ENCODE data around the gene OGFR. TPM values are rescaled to one million over a fixed set of nuclear protein-coding genes. Genes with fewer than 3 reads are reported as not detected.

The OGFR gene
- total RNA-seq, 2 donors from 2014 or later = 60.2 to 76.9 TPM

- no peak overlapping the region for H3K27ac ChIP-seq
- no peak for DNase-seq (ENCODE audit: low spot score)
- intact Hi-C loops (cut with DNase I) = no loop called here
- WGBS = 83% methylated on average over 16 of the region's 16 CpGs
- no peak overlapping the region for H3K4me3 ChIP-seq
- no peaks in the 10 kb centered on the region for H3K27me3 ChIP-seq (replicated peaks; ENCODE audit: insufficient read depth)
- TF ChIP-seq POLR2AphosphoS5 (IDR thresholded peaks at IDR 0.05) (no peak), POLR2A (IDR thresholded peaks at IDR 0.05) (no peak)
- TF ChIP-seq, protein P1, sequence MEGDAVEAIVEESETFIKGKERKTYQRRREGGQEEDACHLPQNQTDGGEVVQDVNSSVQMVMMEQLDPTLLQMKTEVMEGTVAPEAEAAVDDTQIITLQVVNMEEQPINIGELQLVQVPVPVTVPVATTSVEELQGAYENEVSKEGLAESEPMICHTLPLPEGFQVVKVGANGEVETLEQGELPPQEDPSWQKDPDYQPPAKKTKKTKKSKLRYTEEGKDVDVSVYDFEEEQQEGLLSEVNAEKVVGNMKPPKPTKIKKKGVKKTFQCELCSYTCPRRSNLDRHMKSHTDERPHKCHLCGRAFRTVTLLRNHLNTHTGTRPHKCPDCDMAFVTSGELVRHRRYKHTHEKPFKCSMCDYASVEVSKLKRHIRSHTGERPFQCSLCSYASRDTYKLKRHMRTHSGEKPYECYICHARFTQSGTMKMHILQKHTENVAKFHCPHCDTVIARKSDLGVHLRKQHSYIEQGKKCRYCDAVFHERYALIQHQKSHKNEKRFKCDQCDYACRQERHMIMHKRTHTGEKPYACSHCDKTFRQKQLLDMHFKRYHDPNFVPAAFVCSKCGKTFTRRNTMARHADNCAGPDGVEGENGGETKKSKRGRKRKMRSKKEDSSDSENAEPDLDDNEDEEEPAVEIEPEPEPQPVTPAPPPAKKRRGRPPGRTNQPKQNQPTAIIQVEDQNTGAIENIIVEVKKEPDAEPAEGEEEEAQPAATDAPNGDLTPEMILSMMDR (IDR thresholded peaks at IDR 0.05) = no peak
- no peaks in the 10 kb centered on the region for H3K4me1 ChIP-seq (replicated peaks)
- no peaks in the 10 kb centered on the region for H3K36me3 ChIP-seq
- H3K9me3 ChIP-seq = no peaks in the 10 kb centered on the region
Measured at GRCh38 chr20:62841705-62842212, 37.1 kb downstream of the OGFR start.

DNA sequence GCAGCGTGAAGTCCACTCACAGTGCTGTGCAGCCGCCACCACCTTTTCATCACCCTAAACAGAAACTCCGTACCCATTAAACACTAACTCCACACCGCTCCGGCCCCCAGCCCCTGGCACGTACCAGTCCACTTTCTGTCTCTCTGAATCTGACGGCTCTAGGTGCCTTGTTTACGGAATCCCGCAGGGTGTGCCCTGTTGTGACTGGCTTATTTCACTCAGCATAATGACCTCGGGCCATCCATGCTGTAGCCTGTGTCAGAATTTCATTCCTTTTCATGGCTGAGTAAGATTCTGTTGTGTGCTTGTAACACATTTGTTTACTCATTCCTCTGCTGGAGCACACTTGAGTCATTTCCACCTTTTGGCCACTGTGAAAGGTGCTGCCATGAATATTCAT lies 39.0 kb downstream of the OGFR start:
- no peaks in the 10 kb centered on the region for H3K27me3 ChIP-seq (replicated peaks; ENCODE audit: insufficient read depth)
- no peak overlapping the region for H3K4me3 ChIP-seq
- TF ChIP-seq POLR2AphosphoS5 (IDR thresholded peaks at IDR 0.05) = no peak
- TF ChIP-seq POLR2A (IDR thresholded peaks at IDR 0.05) = no peak
- TF ChIP-seq, protein P1 (IDR thresholded peaks at IDR 0.05) = no peak
- no peaks in the 10 kb centered on the region for H3K4me1 ChIP-seq (replicated peaks)
- H3K36me3 ChIP-seq = no peaks in the 10 kb centered on the region
- WGBS = 94% methylated on average over 10 of the region's 10 CpGs
- H3K9me3 ChIP-seq = no peaks in the 10 kb centered on the region
- intact Hi-C loops (cut with DNase I) = no loop called here
- no peak overlapping the region for H3K27ac ChIP-seq
- no peak for DNase-seq (ENCODE audit: low spot score)

DNA sequence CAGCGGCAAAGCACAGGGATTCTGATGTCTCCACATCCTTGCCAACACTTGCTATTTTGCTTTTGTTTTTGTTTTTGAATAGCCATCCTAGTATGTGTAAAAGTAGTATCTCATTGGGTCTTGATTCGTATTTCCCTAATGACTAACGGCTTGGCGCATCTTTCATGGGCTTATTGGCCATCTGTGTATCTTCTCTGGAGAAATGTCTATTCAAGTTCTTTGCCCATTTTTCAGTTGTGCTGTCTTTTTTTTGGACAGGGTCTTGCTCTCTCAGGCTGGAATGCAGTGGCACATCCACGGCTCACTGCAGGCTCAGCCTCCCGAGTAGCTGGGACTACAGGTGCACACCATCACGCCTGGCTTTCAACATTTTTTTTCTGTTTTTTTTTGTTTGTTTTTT lies 39.5 kb downstream of the OGFR start:
- Histone ChIP-seq H3K27ac (no peak overlapping the region), H3K4me3 (no peak overlapping the region), H3K4me1 (replicated peaks) (no peaks in the 10 kb centered on the region), H3K36me3 (no peaks in the 10 kb centered on the region), H3K9me3 (no peaks in the 10 kb centered on the region), H3K27me3 (replicated peaks; ENCODE audit: insufficient read depth) (no peaks in the 10 kb centered on the region)
- intact Hi-C loops (cut with DNase I) = no loop called here
- no peak for DNase-seq (ENCODE audit: low spot score)
- 96% methylated on average over 7 of the region's 7 CpGs for WGBS
- no peak for TF ChIP-seq POLR2A (IDR thresholded peaks at IDR 0.05)
- no peak for TF ChIP-seq POLR2AphosphoS5 (IDR thresholded peaks at IDR 0.05)
- TF ChIP-seq, protein P1 (IDR thresholded peaks at IDR 0.05) = no peak

DNA sequence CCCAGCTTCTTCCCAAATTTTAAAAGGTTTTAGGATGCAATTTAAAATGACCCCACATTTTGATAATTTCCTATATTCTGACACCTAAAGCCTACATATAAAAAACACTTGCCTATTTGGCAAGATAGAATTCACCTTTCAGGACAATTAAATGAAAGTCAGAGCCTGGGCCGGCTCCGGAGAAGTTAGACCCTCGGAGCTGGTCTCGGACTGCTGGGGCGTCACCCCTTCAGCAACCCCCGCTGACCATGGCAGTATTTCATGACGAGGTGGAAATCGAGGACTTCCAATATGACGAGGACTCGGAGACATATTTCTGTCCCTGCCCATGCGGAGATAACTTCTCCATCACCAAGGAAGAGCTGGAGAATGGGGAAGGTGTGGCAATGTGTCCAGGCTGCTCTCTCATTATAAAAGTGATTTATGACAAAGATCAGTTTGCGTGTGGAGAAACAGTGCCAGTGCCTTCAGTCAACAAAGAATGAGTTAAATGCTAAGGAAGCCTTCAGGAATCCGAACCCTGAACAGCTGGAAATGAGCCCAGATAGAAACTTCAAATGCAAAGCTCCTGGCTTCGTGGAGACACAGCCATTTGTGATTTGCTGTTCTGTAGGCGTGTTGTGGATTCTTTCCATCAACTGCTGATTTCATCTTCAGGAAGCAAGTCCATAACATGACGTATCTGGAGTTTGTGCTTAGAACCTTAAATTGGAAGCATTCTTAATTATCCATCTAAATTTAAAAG lies 41.0 kb downstream of the OGFR start:
- Histone ChIP-seq H3K4me3 (no peak overlapping the region), H3K27ac (no peak overlapping the region), H3K9me3 (no peaks in the 10 kb centered on the region), H3K4me1 (replicated peaks) (no peaks in the 10 kb centered on the region), H3K36me3 (no peaks in the 10 kb centered on the region), H3K27me3 (replicated peaks; ENCODE audit: insufficient read depth) (no peaks in the 10 kb centered on the region)
- no peak for TF ChIP-seq POLR2A (IDR thresholded peaks at IDR 0.05)
- TF ChIP-seq POLR2AphosphoS5 (IDR thresholded peaks at IDR 0.05) = no peak
- TF ChIP-seq, protein P1 (IDR thresholded peaks at IDR 0.05) = no peak
- intact Hi-C loops (cut with DNase I) = no loop called here
- no peak for DNase-seq (ENCODE audit: low spot score)
- WGBS = 66% methylated on average over 16 of the region's 16 CpGs

All from prostate gland (tissue), 2 donors.